HG03442 (cell line): ENCODE results near the gene BAHD1.
"Not testable (repeated sequence)": the region's sequence is repeated elsewhere in the genome, so short reads cannot be mapped to it uniquely, and the experiment has no call there.

Source experiments
- ATAC-seq: cut with Tn5 transposase; IDR thresholded peaks from one replicate; pipeline ENCODE4 v1.9.1; 2021; ENCODE audit warnings: mild to moderate bottlenecking, moderate library complexity; ENCODE audit not compliant: unreplicated experiment

BAHD1 gene

GRCh38 chr15:40443255-40443654 is 2.5 kb downstream of the BAHD1 start:
- ATAC-seq, result no peak

- no peak for ATAC-seq
Measured at GRCh38 chr15:40443846-40444245, 3.1 kb downstream of the BAHD1 start.

GRCh38 chr15:40444736-40445135 is 4.0 kb downstream of the BAHD1 start:
- no peak for ATAC-seq

DNA sequence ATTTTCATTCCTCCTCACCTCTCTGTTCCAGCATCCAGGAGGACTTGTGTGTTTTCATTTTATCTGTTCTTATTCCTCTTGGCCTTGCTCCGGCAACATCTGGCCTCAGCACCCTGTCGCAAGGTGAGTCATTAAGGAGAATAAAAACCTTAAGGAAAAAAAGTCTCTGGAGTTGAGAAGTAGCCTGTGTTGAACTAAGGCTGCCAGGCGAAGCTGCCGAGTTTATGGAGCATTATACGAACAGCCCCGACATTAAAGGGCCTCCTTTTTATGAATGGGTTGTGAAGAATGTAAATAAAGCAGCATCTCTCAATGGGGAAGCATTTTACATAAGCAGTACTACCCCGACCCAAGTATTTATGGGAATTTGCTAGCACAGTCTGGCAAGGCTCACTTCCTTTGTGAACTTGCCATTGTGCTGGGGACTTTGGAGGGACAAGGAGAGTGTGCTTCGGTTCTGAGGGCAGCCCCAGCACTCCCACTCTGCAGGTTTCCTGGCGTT is 4.7 kb downstream of the BAHD1 start:
- ATAC-seq, result no peak

DNA sequence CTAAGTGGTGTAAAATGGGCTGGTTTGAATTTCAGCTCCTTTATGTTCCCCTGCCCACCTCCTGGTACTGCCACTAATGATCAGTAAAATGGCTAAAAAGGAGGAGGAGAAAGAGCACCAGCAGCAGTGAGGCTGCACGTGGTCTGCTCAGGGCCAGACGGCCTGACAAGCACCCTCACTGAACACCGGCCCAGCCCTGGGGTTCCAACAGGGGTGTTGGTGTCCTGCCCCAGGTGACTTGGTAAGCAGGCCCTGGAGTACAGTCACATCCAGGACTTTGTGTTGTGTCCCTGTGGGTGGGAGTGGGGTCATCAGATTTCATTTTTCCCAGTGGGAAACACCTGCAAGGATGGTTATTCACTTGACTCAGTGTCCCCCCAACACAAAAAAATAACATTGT is 5.4 kb downstream of the BAHD1 start:
- ATAC-seq, result no peak

DNA sequence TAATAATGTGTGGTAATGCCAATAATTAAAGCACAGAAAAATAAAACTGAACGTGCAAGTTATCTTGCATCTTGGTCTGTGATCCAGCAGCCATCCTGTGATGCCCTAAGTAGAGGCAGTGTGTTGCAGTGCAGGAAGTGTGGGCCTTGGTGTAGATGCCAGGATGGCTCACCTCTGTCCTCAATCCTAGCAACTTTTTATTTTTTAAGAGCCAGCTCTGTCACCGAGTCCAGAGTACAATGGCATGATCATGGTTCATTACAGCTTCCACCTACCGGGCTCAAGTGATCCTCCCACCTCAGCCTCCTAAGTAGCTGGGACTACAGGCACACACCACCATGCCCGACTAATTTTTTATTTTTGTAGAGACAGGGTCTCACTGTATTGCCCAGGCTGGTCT is 7.6 kb downstream of the BAHD1 start:
- ATAC-seq, result no peak

DNA sequence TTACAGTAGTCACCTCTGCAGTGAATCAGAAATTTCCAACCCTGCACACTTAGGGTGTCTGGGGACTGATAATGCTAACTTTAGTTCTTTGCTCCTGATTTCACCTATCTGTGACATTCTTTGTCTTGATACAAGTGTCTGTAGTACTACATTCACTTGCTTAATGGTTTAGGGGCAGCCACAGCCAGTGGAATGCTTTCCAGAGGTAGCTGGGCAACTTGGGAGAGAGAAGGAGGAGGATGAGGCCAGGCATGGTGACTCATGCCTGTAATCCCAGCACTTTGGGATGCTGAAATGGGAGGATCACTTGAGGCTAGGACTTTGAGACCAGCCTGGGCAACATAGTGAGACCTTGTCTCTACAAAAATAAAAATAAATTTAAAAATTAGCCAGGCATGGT is 8.5 kb downstream of the BAHD1 start:
- no peak for ATAC-seq

DNA sequence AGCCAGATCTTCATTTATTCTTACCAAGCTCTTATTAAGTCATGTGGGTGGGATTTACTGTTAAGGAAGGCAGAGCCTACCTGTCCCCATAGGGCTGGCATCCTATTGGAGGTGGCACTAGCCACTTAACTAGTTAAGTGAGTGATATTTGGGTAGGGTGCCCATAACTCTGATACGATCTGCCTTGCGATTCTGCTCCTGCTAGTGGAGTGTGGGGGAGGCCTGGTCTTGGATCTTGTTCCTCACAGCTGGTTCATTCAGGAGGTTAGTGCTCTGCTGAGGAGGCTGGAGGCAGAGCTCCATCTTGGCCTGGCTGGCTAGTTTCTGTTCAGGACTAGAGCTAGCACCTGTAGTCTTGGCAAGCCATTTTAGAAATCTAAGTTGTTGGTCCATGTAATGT is 9.3 kb downstream of the BAHD1 start:
- no peak for ATAC-seq

DNA sequence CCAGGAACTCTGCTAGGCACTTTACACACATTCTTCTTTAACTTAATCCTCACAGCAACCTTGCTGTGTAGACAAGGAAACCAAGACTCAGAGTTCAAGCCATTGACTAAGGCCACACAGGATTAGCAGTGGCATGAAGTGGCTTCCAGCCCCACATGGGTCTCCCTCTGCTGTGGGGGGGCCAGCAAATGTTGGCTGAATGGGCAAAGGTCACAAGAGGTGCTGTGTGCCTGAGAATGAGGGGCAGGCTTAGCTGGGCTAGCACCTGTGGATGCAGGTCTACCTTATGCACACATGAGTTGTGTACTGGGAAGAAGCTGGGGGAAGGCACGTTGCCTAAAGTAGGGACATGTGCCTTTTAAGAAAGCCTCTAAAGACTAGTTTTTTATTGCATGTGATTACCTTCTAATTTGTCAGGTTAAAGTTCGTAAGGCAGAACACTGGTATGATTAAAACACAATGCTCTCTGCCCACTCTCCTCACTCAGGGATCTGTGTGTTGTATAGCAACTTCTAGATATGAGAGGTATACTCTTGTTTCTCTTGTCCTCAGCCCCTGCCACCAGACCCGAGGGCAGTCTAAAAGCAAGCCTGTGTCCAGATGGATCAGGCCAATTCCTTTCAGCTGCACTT is 10.9 kb downstream of the BAHD1 start:
- ATAC-seq, result no peak

DNA sequence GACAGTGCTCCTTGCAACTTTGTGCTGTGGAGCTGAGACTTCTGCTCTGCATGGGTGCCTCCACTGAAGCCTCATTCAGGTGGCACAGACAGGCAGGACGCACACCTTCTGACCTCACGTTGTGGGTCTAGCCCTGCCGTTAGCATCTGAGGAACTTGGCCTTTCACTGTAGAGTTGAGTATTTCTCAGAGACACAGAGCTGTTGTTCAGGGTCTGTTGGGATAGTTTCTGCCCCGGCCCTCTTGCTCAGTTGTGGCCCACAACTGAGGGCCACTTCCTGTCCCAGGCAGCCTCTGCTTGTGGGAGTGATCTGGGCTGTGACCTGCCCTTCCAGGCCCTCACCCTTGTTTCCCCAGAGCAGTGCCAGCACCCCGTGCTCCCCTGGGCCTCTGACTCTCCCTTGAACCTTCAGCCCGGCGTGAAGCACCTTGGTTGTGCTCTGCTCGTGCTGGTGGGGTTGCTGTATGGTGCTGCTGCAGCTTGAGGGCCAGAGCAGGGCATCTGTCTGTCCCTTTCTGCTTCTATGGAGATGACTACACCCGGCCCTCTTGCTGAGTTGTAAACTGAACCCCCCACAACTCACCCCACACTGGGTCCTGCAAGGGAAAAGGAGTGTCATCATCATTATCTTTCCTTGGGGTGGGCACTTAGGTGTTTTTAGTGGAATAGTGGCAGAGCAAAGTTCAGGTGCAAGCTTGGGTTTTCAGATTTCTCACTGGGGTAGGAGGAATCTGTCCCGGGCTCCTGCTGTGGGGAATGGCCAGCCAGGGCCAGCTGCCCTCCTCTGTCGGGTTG is 11.7 kb downstream of the BAHD1 start:
- peak; percentile 58 for ATAC-seq

DNA sequence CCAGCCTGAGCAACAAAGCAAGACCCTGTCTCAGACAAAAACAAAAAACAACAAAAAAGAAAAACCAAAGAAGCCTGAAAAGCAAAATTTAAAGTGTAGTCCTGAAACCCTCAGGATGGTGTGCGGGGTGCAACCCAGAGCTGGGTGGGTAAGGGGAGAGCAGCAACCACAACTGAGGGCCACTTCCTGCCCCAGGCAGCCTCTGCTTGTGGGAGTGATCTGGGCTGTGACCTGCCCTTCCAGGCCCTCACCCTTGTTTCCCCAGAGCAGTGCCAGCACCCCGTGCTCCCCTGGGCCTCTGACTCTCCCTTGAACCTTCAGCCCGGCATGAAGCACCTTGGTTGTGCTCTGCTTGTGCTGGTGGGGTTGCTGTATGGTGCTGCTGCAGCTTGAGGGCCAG is 13.2 kb downstream of the BAHD1 start:
- ATAC-seq, result not testable (repeated sequence)

DNA sequence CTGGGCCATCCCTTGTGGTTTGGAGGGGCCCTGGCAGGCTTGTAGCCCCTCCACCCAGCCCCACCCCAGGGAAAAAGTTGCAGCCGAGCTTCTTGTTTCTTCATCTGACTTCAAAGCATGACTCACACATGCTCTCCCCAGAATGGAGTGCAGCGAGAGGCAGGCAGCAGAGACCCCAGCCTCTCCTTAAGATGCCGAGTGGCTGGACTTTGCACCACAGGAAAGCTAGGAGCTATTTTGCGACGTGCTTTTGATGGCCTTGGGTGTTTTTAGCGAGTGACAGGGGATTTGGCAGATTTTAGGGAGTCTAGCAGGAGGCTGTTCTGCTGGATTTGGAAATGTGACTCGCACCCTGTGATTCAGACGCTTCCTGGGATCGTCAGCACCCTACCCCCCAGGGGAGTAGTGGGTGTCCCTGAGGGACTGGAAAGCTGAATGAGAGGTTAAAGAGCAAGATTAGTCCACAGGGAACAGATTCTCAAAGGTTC is 14.2 kb downstream of the BAHD1 start:
- ATAC-seq, result no peak

DNA sequence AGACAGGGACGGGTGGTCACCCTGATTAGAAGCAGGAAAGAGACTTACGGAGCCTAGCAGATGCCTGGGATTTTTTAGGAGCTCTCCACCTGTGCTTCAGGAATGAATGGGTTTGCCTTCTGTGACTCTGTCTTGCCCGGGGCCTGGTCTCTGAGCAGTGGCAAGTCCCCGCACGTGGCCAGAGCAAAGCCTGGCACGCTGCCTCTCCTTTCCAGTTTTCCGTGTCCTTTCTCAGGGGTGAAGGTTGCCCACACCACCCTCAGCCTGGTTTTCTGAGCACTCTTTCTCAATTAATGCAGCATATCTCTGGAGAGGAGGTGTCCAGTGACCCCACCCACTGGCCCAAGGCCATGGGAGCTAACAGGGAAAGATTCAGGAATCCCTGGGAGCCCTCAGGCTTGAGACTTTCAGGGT is 15.6 kb downstream of the BAHD1 start:
- no peak for ATAC-seq

- ATAC-seq, result no peak
Measured at GRCh38 chr15:40456738-40457137, 16.0 kb downstream of the BAHD1 start.

DNA sequence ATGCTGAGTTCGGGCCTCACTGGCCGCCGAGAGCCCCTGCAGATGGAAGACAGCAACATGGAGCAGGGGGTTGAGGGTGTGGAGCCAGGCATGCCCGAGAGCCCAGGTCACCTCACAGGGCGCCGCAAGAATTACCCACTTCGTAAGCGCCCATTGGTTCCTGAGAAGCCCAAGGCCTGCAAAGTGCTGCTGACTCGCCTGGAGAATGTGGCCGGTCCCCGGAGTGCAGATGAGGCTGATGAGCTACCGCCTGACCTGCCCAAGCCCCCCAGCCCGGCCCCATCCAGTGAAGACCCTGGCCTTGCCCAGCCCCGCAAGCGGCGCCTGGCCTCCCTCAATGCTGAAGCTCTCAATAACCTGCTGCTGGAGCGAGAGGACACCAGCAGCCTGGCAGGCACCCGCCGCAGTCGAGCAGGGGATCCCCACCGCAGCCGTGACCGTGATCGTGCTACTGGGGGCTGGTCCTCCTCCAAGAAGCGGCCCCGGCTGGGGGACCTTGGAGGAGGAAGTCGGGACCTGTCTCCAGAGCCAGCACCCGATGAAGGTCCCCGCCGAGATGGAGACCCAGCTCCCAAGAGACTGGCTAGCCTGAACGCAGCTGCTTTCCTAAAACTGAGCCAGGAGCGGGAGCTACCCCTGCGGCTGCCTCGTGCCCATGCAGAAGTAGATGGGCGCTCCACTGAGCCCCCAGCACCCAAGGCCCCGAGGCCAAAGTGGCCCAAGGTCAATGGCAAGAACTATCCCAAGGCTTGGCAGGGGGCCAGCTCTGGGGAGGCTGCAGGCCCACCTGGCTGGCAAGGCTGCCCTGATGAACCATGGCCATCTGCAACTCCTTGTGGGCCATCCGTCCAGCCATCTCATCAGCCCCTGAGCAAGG is 18.0 kb downstream of the BAHD1 start:
- ATAC-seq, result no peak

GRCh38 chr15:40459391-40460015 is 18.8 kb downstream of the BAHD1 start:
- ATAC-seq, result no peak

GRCh38 chr15:40460404-40460803 is 19.7 kb downstream of the BAHD1 start:
- no peak for ATAC-seq

GRCh38 chr15:40461958-40462357 is 21.2 kb downstream of the BAHD1 start:
- no peak for ATAC-seq

DNA sequence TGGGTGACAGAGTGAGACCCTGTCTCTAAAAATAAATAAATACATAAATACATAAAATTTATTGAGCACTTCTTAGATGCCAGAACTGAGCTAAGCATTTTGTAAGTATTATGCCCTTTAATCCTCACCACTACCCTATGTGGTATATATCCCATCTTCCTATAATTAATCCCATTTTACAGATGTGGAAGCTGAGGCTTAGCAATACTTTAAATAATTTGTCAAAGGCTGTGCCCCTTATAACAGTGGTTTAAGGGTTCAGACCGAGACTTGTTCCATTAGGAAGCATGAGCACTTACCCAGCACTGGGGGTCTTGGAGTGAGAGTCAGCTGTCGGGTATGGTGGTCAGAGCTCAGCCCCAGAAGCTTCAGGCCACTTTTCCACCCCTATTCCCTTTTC is 22.5 kb downstream of the BAHD1 start:
- no peak for ATAC-seq

- no peak for ATAC-seq
Measured at GRCh38 chr15:40463886-40464545, 23.3 kb downstream of the BAHD1 start.
